CD8-positive, alpha-beta memory T cell (primary cell): ENCODE data around the gene MAPK12. TPM values are rescaled to one million over a fixed set of nuclear protein-coding genes. Genes with fewer than 3 reads are reported as not detected.

Experiments
- CTCF ChIA-PET: fragments of 350-600 bp; sonication (Branson Sonifier 250); formaldehyde crosslinking; loops from one replicate; lab custom pipeline; 2021; ENCODE audit warnings: antibody characterized with exemption; lab: Charles Lee
- POLR2A ChIA-PET: fragments of 350-600 bp; sonication (Branson Sonifier 250); formaldehyde crosslinking; loops from one replicate; lab custom pipeline; 2021; ENCODE audit warnings: antibody characterized with exemption; lab: Charles Lee
- DNase-seq, 5 donors: peaks; one replicate each; pipeline versions ENCODE4 v3.0.0 to v3.0.0-alpha.2; 2020 to 2022; ENCODE audit warnings: mixed read lengths in 1 of 5
- H3K27ac ChIP-seq: one replicate; pipeline ENCODE4 v1.7.0; 2013; ENCODE audit warnings: low read depth, mild to moderate bottlenecking, low read length, moderate library complexity
- H3K27me3 ChIP-seq: 2 replicates; pipeline ENCODE4 v1.7.0; 2013; ENCODE audit warnings: low read length, mild to moderate bottlenecking; ENCODE audit not compliant: insufficient read depth, poor library complexity, severe bottlenecking
- H3K36me3 ChIP-seq: 2 replicates; pipeline ENCODE4 v1.7.0; 2013; ENCODE audit warnings: mild to moderate bottlenecking, low read length, moderate library complexity; ENCODE audit not compliant: insufficient read depth
- H3K4me1 ChIP-seq: 2 replicates; pipeline ENCODE4 v1.7.0; 2013; ENCODE audit warnings: mild to moderate bottlenecking, low read length, moderate library complexity; ENCODE audit not compliant: insufficient read depth
- H3K4me3 ChIP-seq: 2 replicates; pipeline ENCODE4 v1.7.0; 2013; ENCODE audit warnings: mild to moderate bottlenecking, low read length
- H3K9me3 ChIP-seq: 2 replicates; pipeline ENCODE4 v1.7.0; 2013; ENCODE audit warnings: mild to moderate bottlenecking, low read length
- H3K27ac Mint-ChIP-seq, 8 donors: one replicate each; pipeline ENCODE4 v1.8.0; 2020 to 2021; ENCODE audit warnings: mixed read lengths in 8 of 8, mild to moderate bottlenecking in 6 of 8, inconsistent platforms in 3 of 8, moderate library complexity in 3 of 8
- H3K27me3 Mint-ChIP-seq, 2 donors: one replicate each; pipeline ENCODE4 v1.8.0; 2020 to 2021; ENCODE audit warnings: mixed read lengths in 2 of 2, mild to moderate bottlenecking in 1 of 2, moderate library complexity in 1 of 2
- H3K36me3 Mint-ChIP-seq, 3 donors: one replicate each; pipeline ENCODE4 v1.8.0; 2020 to 2021; ENCODE audit warnings: mixed read lengths in 3 of 3, inconsistent platforms in 1 of 3, mild to moderate bottlenecking in 1 of 3
- H3K4me1 Mint-ChIP-seq, 3 donors: one replicate each; pipeline ENCODE4 v1.8.0; 2020 to 2021; ENCODE audit warnings: mixed read lengths in 3 of 3, inconsistent platforms in 1 of 3, mild to moderate bottlenecking in 1 of 3
- H3K4me3 Mint-ChIP-seq, 7 donors: one replicate each; pipeline ENCODE4 v1.8.0; 2020 to 2021; ENCODE audit warnings: mixed read lengths in 7 of 7, mild to moderate bottlenecking in 6 of 7, moderate library complexity in 4 of 7, inconsistent platforms in 2 of 7
- H3K9me3 Mint-ChIP-seq, 5 donors: one replicate each; pipeline ENCODE4 v1.8.0; 2020 to 2022; ENCODE audit warnings: mixed read lengths in 5 of 5, mild to moderate bottlenecking in 3 of 5, moderate library complexity in 2 of 5, inconsistent platforms in 1 of 5
- polyA plus RNA-seq: library from polyadenylated mRNA; unstranded; fragments of 300-500 nt; fragmentation: Illumina TruSeq; gene quantifications from one replicate; pipeline ENCODE4 v1.2.3, GENCODE V29; 2021
- total RNA-seq, 2 experiments: library from RNA; stranded (reverse); gene quantifications; one replicate each; pipeline ENCODE4 v1.2.3, GENCODE V29; 2021

Gene MAPK12
- total and polyA plus RNA-seq, 3 experiments from 2014 or later, result 0.03 to 9.7 (median 9.3) TPM

DNA sequence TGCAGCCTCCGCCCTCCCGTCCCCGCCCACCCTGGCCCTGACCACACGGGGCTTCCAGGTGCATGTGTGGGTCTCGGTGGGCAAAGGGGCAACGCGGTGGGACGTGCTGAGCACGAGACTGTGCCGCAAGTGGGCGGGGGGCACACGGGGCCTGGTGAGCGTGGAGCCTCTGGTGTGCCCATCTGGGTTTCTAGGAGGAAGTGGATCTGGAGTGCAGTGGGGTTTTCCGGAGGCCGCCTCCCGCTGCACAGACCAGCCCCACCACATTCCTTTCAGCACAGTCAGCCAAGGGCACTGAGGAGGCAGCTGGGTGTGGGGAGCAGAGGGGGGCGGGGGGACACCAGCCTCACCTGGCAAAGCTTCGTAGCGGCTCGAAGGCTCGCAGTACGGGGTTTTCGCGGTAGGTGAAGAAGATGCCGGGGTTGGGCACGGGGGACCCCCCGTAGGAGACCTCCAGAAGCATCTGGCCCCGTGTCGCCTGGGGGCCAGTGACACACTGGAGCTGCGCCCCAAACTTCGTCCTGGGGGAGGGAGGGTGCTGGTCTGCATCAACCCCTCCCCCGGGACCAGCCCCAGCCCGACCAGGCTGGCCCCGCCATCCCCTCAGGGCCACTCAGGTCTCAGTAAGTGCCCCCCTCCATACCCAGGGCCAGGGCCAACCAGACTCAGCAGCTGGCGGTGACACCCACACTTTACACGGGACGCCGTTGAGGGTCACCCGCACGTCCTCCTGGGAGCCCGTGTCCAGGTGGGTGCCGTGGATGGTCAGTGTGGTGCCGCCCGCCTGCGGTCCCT, 21.1 kb upstream of the MAPK12 start:
- DNase-seq, result no peak
- no peaks in the 10 kb centered on the region for H3K27me3 Mint-ChIP-seq
- no peaks in the 10 kb centered on the region for H3K4me1 Mint-ChIP-seq
- no peak overlapping the region for H3K4me3 Mint-ChIP-seq
- no peak overlapping the region for H3K4me3 ChIP-seq
- H3K36me3 ChIP-seq, result no peaks in the 10 kb centered on the region
- CTCF ChIA-PET, result no interaction called here
- no peaks in the 10 kb centered on the region for H3K36me3 Mint-ChIP-seq
- no peaks in the 10 kb centered on the region for H3K9me3 Mint-ChIP-seq
- no peak overlapping the region for H3K27ac Mint-ChIP-seq
- no peak overlapping the region for H3K27ac ChIP-seq
- H3K27me3 ChIP-seq, result no peaks in the 10 kb centered on the region
- H3K9me3 ChIP-seq, result no peaks in the 10 kb centered on the region
- no peaks in the 10 kb centered on the region for H3K4me1 ChIP-seq
- POLR2A ChIA-PET, result no interaction called here

- no peaks in the 10 kb centered on the region for H3K9me3 ChIP-seq
- H3K27ac ChIP-seq, result no peak overlapping the region
- no peaks in the 10 kb centered on the region for H3K36me3 Mint-ChIP-seq
- no peaks in the 10 kb centered on the region for H3K4me1 ChIP-seq
- H3K27me3 Mint-ChIP-seq, result no peaks in the 10 kb centered on the region
- POLR2A ChIA-PET, result no interaction called here
- no peaks in the 10 kb centered on the region for H3K36me3 ChIP-seq
- no peaks in the 10 kb centered on the region for H3K4me1 Mint-ChIP-seq
- no peaks in the 10 kb centered on the region for H3K9me3 Mint-ChIP-seq
- no peak overlapping the region for H3K4me3 Mint-ChIP-seq
- H3K4me3 ChIP-seq, result no peak overlapping the region
- no peak overlapping the region for H3K27ac Mint-ChIP-seq
- no peak for DNase-seq
- CTCF ChIA-PET, result no interaction called here
- no peaks in the 10 kb centered on the region for H3K27me3 ChIP-seq
These were observed 20.5 kb upstream of the MAPK12 start for GRCh38 chr22:50281957-50282356.

DNA sequence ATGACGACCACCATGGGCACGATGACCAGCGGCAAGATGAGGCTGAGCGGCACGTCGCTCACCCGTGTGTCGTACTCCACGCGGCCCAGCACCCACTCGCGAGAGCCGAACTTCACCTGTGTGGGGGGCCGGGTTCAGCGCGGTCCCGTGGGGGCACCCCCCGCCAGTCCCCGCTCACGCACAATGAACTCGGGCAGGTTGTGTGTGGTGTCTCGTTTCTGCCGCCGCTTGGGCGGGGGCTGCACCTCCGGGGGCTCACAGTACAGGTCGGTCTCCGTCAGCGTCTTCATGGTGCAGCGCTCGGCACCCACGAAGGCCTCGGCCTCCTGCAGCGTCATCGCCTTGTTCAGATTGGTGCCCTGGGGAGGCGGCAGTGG, 19.9 kb upstream of the MAPK12 start:
- Histone ChIP-seq H3K4me1 (no peaks in the 10 kb centered on the region), H3K36me3 (no peaks in the 10 kb centered on the region), H3K9me3 (no peaks in the 10 kb centered on the region), H3K27me3 (no peaks in the 10 kb centered on the region), H3K4me3 (no peak overlapping the region), H3K27ac (no peak overlapping the region)
- no peaks in the 10 kb centered on the region for H3K9me3 Mint-ChIP-seq
- no peak overlapping the region for H3K27ac Mint-ChIP-seq
- H3K36me3 Mint-ChIP-seq, result no peaks in the 10 kb centered on the region
- no peak overlapping the region for H3K4me3 Mint-ChIP-seq
- ChIA-PET CTCF (no interaction called here), POLR2A (no interaction called here)
- no peak for DNase-seq
- H3K4me1 Mint-ChIP-seq, result peaks cover 0 to 3% (median 2%) of the 10 kb centered on the region in 3 donors
- no peaks in the 10 kb centered on the region for H3K27me3 Mint-ChIP-seq

DNA sequence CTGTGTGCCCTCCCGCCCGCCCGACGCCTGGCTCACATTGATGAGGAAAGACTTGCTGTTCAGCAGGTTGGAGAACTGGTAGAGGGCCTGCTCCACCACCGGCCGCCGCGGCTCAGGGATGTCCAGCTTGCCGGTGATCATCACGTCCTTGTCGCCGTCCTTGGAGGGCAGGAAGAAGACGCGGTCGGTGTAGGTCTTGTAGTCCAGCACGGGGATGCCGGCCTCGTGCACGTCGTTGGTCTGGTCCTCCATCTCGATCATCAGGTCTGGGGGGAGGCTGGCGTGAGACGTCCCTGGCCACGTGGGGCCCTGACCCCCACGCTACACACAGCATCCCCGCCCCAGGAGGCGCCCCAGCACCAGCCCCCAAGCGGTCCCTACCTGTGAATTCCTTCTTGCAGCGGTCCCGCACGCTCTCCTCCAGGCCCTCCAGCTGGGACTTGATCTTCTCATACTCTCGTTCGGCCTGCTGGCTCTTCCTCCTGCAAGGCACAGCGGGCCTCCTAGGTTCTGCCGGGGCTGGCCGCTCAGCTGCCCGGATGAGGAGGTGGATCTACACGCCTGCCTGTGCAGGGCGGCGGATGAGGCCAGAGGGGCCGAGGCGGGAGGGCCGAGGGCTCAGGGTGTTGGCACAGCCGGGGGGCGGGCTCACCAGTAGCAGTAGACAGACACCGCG, 19.4 kb upstream of the MAPK12 start:
- Histone ChIP-seq H3K4me3 (no peak overlapping the region), H3K36me3 (no peaks in the 10 kb centered on the region), H3K9me3 (no peaks in the 10 kb centered on the region), H3K4me1 (no peaks in the 10 kb centered on the region), H3K27ac (no peak overlapping the region), H3K27me3 (no peaks in the 10 kb centered on the region)
- H3K4me1 Mint-ChIP-seq, result peaks cover 0 to 3% (median 2%) of the 10 kb centered on the region in 3 donors
- H3K4me3 Mint-ChIP-seq, result no peak overlapping the region
- DNase-seq, result no peak
- ChIA-PET CTCF (no interaction called here), POLR2A (no interaction called here)
- H3K9me3 Mint-ChIP-seq, result no peaks in the 10 kb centered on the region
- no peaks in the 10 kb centered on the region for H3K36me3 Mint-ChIP-seq
- H3K27ac Mint-ChIP-seq, result no peak overlapping the region
- H3K27me3 Mint-ChIP-seq, result no peaks in the 10 kb centered on the region

DNA sequence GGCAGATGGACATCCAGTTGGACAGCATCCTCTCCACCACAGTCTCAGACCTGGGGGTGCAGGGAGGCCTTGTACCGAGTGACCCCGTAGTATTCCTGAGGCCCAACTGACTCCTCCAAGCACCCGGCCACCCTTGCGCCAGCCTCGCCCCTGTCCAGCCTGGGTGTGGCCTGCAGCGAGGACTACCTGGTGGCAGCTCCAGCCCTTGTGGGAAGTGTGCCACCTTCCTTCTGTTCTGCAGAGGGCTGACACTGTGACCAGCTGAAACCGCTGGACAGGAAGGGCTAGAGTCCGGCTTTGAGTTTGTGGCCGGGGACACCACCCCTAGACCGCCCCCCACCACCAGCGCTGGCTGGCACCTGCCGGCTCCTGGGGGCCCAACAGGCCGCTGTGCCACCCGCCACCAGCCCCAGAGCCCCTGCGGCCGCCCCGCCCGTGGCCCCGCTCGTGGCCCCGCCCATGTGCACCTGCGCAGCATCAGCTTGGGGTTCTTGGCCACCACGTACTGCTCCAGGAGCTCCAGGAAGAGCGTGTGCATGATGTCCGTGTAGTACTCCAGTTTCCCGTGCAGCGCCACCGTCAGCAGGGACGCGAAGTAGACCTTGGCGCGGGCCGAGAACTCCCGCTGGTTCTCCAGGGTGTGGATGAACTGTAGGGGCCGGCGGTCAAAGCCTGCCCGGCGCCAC, 18.7 kb upstream of the MAPK12 start:
- Mint-ChIP-seq H3K36me3 (no peaks in the 10 kb centered on the region), H3K27me3 (no peaks in the 10 kb centered on the region), H3K4me3 (no peak overlapping the region), H3K27ac (no peak overlapping the region), H3K9me3 (no peaks in the 10 kb centered on the region), H3K4me1 (peaks cover 0 to 3% (median 2%) of the 10 kb centered on the region in 3 donors)
- Histone ChIP-seq H3K4me1 (no peaks in the 10 kb centered on the region), H3K36me3 (no peaks in the 10 kb centered on the region), H3K27me3 (no peaks in the 10 kb centered on the region), H3K9me3 (no peaks in the 10 kb centered on the region), H3K27ac (no peak overlapping the region), H3K4me3 (no peak overlapping the region)
- no peak for DNase-seq
- CTCF ChIA-PET, result interaction anchor here (0.7 kb wide), 1 partner anchor 62 kb away, joined by 3 read pairs; no protein-coding TSS in a partner anchor
- POLR2A ChIA-PET, result no interaction called here

DNA sequence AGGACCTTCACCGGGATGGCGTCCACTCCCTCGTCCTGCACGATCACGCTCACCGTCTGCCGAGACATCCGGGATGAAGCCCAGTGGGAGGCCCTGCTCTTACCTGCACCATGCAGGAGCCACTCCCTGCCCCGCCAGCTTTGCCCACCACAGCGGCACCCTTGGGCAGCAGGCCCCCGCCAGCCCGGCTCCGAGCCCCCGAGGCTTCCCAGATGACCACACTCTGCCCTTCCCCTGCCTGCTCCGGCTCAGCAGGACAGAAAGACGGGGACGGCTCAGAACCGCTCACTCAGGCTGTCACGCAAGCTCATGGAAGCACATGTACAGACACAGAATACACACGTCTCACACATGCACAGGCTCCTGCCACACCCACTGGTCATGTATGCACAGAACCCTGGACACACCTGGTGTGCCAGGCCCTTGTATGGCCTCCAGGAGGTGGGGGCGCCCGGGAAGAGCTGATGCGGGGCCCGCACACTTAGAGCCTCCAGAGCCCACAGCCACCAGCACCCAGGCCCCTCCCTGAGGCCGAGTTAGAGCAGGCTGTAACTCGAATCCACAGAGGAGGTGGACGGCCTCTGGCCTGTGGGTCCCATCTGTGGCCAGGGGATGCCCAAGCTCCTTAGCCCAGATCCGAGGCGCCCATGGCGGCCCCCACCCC, 17.6 kb upstream of the MAPK12 start:
- Mint-ChIP-seq H3K4me3 (no peak overlapping the region), H3K27ac (no peak overlapping the region), H3K9me3 (no peaks in the 10 kb centered on the region), H3K27me3 (no peaks in the 10 kb centered on the region), H3K4me1 (peaks cover 0 to 4% (median 2%) of the 10 kb centered on the region in 3 donors), H3K36me3 (no peaks in the 10 kb centered on the region)
- Histone ChIP-seq H3K4me1 (no peaks in the 10 kb centered on the region), H3K36me3 (no peaks in the 10 kb centered on the region), H3K27ac (no peak overlapping the region), H3K4me3 (no peak overlapping the region), H3K27me3 (no peaks in the 10 kb centered on the region), H3K9me3 (no peaks in the 10 kb centered on the region)
- DNase-seq, result no peak
- ChIA-PET CTCF (interaction anchor here (0.7 to 1.1 kb wide), 2 partner anchors 46 to 63 kb away, joined by 3 to 4 read pairs; no protein-coding TSS in a partner anchor), POLR2A (no interaction called here)

GRCh38 chr22:50278461-50278860, 17.0 kb upstream of the MAPK12 start:
- CTCF ChIA-PET, result interaction anchor here (1.1 kb wide), 1 partner anchor 47 kb away, joined by 4 read pairs; no protein-coding TSS in a partner anchor
- POLR2A ChIA-PET, result no interaction called here
- H3K4me1 ChIP-seq, result no peaks in the 10 kb centered on the region
- DNase-seq, result no peak
- Mint-ChIP-seq H3K4me3 (no peak overlapping the region), H3K27ac (no peak overlapping the region), H3K9me3 (no peaks in the 10 kb centered on the region), H3K4me1 (peaks cover 0 to 9% (median 2%) of the 10 kb centered on the region in 3 donors), H3K27me3 (peaks cover 2 to 3% of the 10 kb centered on the region in 2 donors), H3K36me3 (no peaks in the 10 kb centered on the region)
- H3K36me3 ChIP-seq, result no peaks in the 10 kb centered on the region
- no peaks in the 10 kb centered on the region for H3K27me3 ChIP-seq
- no peak overlapping the region for H3K27ac ChIP-seq
- no peak overlapping the region for H3K4me3 ChIP-seq
- H3K9me3 ChIP-seq, result no peaks in the 10 kb centered on the region
